NCI-H128 (cell line): Measurements from ENCODE around the gene MZF1.
"Not testable (repeated sequence)": the region's sequence is repeated elsewhere in the genome, so short reads cannot be mapped to it uniquely, and the experiment has no call there.

Experiments
- DNase-seq: peaks from one replicate; lab custom pipeline; 2025; ENCODE audit not compliant: unreplicated experiment; lab: John Stamatoyannopoulos, UW

Gene MZF1

DNA sequence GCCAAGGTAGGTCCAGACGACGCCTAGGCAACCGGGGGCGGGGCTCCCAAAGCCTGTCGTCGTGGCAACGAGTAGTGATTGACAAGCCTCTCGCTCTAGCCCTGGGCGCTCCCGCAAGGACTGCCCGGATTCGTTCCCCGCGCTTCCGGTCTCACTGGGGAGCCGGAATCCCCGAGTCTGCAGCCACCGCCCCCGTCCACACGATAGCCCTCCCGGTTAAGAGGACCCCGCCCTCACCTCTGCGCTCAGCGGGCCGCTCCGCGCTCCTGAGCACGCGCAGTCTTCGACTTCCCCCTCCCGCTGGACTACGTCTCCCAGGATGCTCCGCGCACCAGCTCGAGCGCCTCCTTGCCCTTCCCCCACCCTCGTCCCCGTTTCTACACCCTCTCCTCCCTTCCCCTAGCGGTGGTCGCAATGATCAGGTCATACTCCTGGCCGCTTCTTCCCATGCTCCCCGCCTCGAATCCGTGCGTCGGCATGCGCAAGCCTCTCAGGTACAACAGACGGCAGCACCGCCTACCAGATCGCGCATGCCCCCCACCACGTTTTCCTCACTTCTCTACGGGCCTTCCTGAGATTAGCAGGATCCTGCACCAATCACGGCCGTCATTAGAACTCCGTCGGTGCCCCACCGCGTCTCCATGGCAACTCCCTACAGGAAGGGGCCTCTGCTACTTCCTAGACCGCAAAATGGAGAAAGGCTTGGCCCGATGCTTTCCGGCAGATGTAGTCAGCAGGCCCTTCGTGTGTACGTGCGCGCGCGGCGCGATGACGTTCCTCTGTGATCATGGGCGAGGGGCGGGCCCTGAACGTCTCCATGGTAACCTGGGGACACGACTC, at the start of gene MZF1:
Gene MZF1, minus strand, starts transcription at position 518 of the 840 bp plus-strand sequence. CDS start 1,946 bp downstream, outside the sequence.
- DNase-seq: no peak

DNA sequence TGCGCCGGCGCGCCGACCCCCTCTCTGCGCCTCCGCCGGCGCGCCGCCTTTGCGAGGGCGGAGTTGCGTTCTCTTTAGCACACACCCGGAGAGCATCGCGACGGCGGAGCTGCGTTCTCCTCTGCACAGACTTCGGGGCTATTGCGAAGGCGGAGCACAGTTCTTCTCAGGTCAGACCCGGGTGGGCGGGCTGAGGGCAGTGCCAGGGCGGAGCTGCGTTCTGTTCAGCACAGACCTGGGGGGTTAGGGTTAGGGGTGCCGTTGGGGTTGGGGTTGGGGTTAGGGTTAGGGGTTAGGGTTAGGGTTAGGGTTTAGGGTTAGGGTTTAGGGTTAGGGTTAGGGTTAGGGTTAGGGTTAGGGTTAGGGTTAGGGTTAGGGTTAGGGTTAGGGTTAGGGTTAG, 34.1 kb upstream of the MZF1 start:
- DNase-seq: not testable (repeated sequence)

DNA sequence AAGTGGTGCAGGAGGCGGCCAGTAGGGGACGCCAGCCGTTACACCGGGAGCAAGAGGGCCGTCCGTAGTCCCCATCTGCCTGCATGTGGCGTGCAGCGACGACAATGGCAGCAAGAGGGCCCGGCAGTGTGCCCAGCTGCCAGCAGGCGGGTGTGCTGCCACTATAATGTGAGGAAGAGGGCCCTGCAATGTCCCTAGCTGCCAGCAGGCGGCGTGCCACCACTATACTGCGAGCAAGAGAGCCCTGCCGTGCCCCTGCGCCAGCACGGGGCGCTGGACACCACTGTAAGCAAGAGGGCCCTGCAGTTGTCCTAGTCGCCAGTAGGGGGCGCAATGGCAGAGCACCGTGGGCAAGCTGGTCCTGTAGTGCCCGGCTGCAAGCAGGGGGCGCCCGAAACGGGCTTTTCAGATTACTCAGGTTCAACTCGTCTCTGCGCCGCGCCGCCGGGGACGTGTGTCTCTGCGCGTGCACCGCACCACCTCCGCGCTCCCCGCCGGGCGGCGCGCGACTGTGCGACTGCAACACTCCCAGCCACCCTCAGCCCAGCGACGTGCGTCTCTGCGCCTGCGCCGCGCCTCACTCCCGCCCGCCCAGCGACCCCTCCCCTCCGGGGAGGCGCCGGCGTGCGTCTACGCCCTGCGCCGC, 33.2 kb upstream of the MZF1 start:
- not testable (repeated sequence) for DNase-seq

DNA sequence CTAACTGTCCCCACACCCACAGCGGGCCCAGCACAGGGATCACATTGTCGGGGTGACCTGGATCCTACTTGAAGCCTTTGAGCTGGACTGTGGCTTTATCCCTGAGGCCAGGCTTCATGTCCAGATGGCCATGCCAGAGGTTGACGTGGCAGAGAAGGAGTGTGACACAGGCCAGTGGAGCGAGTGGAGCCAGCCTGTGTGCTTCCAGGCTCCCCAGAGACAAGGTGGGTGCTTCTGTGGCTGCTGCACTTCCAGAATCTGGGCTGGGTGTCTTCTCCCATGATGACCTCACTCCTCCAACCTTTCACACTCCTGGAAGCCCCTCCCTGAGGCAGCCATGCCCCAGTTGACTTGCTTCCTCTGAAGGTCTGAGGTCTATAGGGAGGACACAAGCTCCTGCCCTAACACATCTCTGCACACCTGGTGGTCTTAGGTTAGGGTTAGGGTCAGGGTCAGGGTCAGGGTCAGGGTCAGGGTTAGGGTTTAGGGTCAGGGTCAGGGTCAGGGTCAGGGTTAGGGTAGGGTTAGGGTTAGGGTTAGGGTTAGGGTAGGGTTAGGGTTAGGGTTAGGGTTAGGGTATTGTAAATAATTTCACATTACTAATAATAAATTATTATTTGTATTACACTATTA, 13.1 kb upstream of the MZF1 start:
- DNase-seq: no peak

- no peak for DNase-seq
These were observed 12.5 kb upstream of the MZF1 start for GRCh38 chr19:58585442-58586132.

- DNase-seq: no peak
These were observed 11.6 kb upstream of the MZF1 start for GRCh38 chr19:58584498-58585441.

DNA sequence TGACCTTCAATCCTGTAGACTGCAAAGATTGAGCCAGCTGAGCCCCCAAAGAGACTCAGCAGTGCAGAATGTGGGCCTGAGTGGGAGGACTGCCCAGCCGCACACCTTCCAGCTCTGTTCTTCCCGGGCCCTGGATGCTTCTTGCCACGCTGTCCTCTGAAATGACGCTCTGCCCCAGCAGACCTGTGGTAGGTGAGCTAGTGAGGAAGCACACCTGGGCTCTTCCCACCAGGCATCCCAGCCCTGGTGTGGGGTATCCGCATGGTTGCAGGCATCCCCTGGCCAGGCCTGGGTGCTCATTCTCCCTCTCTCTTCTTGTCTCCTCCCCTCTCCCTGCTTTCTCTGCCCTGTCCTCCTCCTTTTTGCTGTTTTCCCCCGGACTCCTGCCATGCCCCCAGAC, 9.8 kb upstream of the MZF1 start:
- no peak for DNase-seq

DNA sequence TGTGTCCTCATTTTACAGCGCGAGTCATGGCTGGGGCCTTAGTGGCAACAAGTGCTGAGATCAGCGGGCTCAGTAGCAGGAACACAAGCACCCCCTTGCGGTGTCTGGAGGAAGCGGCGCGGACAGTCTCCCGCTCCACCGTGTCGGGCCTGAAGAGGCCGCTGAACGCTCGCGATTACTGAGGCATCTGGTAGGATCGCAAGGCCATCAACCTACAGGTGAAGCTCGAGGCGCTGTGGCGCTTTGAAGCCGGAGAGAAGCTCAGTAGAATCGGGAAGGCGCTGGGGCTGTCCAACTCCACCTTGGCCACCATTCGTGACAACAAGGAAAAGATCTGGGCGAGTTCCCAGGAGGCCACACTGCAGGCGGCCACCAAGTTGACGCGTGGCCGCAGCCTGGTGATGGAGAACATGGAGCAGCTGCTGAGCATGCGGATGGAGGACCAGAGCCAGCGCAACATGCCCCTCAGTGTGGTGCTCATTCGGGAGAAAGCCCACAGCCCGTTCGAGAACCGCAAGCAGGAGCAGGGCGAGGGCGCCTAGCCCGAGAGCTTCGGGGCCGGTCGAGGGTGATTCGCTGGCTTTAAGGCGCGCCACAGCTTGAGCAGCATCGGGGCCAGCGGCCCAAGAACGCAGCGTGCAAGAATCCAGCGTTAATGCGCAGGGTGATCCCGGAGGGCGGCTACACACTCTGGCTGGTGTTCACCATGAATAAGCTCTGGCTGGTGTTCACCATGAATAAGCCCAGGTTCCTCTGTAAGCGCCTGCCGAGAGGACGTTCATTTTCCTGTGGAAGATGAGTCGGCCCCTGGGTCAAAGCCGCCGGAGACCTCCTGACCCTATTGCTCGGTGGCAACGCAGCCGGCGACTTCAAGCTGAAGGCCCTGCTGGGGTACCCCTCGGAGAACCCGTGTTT, 8.3 kb upstream of the MZF1 start:
- DNase-seq: no peak

DNA sequence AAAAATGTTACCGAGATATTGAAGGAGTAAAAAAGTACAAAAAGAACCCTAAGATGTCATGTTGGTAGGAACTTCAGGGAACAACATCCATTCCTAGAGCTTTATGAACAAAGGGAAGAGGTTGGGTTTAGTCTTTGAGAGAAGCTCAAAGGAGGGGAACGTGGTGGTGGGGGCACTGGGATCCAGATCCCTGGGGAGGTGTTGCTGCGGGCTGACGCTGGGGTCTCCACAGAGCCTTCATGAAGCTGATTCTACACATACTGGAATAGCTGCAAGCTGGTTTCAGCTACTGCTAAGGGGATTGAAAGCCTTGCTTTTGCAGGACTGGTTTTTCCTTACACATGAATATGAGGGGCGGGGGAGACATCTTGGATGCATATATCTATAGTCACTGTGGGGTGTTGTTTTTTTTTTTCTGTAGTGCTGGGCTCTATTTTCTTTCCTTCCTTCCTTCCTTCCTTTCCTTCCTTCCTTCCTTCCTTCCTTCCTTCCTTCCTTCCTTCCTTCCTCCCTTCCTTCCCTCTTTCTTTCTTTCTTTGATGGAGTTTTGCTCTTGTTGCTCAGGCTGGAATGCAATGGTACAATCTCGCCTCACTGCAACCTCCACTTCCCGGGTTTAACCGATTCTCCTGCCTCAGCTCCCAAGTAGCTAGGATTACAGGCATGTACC, 6.5 kb upstream of the MZF1 start:
- no peak for DNase-seq

- DNase-seq: no peak
These were observed 5.1 kb upstream of the MZF1 start for GRCh38 chr19:58578012-58578925.

DNA sequence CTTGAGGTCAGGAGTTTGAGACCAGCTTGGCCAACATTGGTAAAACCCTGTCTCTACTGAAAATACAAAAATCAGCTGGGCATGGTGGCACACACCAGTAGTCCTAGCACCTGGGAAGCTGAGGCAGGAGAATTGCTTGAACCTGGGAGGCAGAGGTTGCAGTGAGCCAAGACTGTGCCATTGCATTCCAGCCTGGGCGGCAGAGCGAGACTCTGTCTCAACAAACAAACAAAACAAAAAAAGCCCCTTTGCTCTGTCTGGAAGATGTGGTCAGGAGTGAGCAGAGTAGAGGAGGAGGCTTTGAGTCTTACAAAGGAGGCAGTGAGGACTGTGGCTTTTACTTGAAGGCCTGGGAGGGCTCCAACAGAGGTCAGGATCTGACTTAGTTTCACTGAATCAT, 4.4 kb upstream of the MZF1 start:
- not testable (repeated sequence) for DNase-seq

DNA sequence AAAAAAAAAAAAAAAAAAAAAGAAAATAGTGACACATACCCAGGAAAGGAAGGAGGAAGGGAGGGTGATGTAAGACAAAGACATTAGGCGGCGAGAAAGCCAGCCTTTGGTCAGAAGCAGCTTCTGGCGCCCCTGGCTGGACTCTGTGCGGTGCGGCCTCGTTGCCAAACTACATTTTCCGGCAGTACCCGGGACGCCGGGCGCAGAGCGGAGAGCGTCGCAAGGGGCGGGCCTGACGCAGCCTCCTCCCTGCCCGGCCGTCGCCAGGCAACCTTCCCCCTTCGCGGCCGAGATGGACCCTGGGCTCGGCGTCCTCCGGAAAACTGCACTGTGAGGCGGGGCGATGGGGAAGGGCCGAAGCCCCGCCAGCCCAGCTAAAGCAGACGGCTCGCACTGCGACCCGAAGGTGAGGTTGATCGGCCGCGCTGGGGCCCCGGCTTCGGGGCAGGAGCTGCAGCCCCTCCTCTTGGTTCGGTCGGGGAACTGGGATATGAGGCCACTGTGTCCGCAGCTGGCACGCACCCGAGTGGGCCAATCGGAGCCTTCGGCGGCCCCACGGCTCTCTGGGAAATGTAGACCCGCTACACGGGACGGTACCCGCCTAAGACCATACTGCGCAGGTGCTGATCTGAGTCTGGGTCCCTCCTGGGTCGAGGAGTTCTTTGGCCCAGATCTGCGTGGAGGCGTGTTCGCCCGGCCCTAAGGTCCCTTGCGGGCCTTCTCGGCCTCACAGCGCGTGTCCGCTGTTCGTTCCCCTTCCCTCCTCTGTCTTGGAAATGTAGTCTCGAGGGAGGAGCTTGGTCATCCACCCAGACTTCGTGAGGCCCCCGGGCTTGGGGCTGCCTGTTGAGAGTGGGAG, 2.3 kb upstream of the MZF1 start:
- no peak for DNase-seq

- DNase-seq: no peak
These were observed 576 bp upstream of the MZF1 start for GRCh38 chr19:58573658-58574164.

DNA sequence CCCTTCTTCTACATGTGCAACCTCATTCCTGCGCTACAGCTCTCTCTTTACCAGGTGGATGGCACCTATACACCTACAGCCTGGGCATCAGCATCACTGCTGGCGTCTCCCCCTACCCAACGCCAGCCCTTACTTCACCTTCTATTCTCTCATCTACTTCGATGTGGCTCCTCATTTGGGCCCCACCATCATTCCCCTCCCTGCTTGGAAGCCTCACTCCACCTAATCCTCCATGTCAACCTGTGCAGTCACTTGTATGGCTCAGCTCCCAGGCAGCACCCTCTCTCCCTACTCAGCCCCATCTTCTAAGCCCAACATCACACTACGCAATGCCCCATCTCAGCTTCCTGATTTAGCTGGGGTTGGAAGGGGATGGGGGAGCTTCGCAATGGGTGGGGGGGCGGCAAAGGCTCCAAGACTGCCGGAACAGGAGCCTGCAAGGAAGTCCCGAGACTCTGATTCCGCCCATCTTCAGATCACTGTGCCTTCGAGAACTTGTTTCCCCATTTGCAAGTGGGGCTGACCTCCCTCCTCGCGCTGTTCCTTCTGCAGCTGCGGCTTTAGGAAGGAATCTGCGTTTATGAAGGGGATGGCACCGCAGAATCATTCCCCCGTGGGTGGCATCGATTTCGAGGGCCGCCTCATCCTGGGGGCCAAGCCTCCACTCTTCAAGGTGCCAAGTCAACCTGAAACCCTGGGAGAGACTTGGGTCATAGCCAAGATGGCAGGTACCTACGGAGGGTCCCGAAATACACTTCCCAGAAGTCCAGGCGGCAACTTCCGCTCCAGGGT, 913 bp downstream of the MZF1 start:
- DNase-seq: no peak

GRCh38 chr19:58571575-58571947, 1.6 kb downstream of the MZF1 start:
- no peak for DNase-seq
